Progenitor cell of endocrine pancreas (in vitro differentiated cells): ENCODE data around the gene SLC3A2. TPM values are rescaled to one million over a fixed set of nuclear protein-coding genes. Genes with fewer than 3 reads are reported as not detected.

Experiments used
- DNase-seq: peaks from one replicate; pipeline ENCODE4 v3.0.0; 2021; ENCODE audit warnings: low spot score; ENCODE audit not compliant: unreplicated experiment
- H3K27ac Mint-ChIP-seq: 2 replicates; pipeline ENCODE4 v1.8.0; 2021; ENCODE audit warnings: mild to moderate bottlenecking, moderate library complexity, mixed read lengths
- H3K27me3 Mint-ChIP-seq: 2 replicates; pipeline ENCODE4 v1.8.0; 2021; ENCODE audit warnings: mixed read lengths
- H3K36me3 Mint-ChIP-seq: 2 replicates; pipeline ENCODE4 v1.8.0; 2022; ENCODE audit warnings: mixed read lengths; ENCODE audit not compliant: insufficient read depth
- H3K4me1 Mint-ChIP-seq: 2 replicates; pipeline ENCODE4 v1.8.0; 2021; ENCODE audit warnings: low read depth, mixed read lengths
- H3K4me3 Mint-ChIP-seq: 2 replicates; pipeline ENCODE4 v1.8.0; 2021; ENCODE audit warnings: low read depth, mild to moderate bottlenecking, moderate library complexity, mixed read lengths
- H3K9me3 Mint-ChIP-seq: 2 replicates; pipeline ENCODE4 v1.8.0; 2021; ENCODE audit warnings: low read depth, mixed read lengths
- total RNA-seq: library from RNA; stranded (reverse); gene quantifications from 2 replicates; pipeline ENCODE4 v1.2.1, GENCODE V29; 2021
- TF ChIP-seq, protein P1 (sequence below): fragments of 200-600 bp; sonication (generic); IDR thresholded peaks from one replicate; pipeline ENCODE4 v1.5.0; 2021; ENCODE audit warnings: antibody characterized with exemption, mild to moderate bottlenecking; ENCODE audit not compliant: unreplicated experiment

The SLC3A2 gene
- total RNA-seq, 1 donor from 2014 or later, result 140 TPM

DNA sequence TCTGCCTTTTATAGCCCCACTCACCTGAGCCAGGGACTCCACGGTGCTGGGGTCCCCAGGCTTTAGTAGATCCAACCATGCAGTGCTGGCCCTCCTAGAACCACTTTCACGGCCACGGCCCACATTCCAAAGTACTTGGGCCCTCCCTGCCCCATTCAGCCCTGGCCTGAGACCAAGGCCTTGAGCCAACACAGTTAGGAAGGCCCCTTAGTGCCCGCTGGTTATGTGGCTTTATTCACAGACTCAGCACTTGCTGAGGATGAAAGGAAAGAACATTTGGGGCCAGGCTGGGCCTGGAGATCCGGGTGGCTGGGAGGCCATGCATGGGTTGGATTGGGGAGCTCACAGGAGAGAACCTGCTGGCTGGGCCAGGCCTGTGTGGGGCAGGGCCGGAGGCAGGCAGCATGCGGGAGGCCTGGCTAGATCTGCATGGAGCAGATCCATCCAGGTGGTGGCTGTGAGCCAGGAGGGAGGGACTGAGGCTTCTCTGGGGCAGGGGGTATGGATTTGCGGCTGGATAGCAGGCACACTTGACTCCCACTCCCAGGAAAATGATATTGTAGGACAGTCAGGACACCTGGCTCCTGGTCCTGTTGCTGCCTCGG is 27.9 kb downstream of the SLC3A2 start:
- no peak overlapping the region for H3K4me3 Mint-ChIP-seq
- peaks cover 2% of the 10 kb centered on the region for H3K4me1 Mint-ChIP-seq
- H3K27ac Mint-ChIP-seq, result no peak overlapping the region
- no peak for DNase-seq
- no peaks in the 10 kb centered on the region for H3K9me3 Mint-ChIP-seq
- TF ChIP-seq, protein P1, sequence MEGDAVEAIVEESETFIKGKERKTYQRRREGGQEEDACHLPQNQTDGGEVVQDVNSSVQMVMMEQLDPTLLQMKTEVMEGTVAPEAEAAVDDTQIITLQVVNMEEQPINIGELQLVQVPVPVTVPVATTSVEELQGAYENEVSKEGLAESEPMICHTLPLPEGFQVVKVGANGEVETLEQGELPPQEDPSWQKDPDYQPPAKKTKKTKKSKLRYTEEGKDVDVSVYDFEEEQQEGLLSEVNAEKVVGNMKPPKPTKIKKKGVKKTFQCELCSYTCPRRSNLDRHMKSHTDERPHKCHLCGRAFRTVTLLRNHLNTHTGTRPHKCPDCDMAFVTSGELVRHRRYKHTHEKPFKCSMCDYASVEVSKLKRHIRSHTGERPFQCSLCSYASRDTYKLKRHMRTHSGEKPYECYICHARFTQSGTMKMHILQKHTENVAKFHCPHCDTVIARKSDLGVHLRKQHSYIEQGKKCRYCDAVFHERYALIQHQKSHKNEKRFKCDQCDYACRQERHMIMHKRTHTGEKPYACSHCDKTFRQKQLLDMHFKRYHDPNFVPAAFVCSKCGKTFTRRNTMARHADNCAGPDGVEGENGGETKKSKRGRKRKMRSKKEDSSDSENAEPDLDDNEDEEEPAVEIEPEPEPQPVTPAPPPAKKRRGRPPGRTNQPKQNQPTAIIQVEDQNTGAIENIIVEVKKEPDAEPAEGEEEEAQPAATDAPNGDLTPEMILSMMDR, result no peak
- no peaks in the 10 kb centered on the region for H3K36me3 Mint-ChIP-seq
- peaks cover 20% of the 10 kb centered on the region for H3K27me3 Mint-ChIP-seq

DNA sequence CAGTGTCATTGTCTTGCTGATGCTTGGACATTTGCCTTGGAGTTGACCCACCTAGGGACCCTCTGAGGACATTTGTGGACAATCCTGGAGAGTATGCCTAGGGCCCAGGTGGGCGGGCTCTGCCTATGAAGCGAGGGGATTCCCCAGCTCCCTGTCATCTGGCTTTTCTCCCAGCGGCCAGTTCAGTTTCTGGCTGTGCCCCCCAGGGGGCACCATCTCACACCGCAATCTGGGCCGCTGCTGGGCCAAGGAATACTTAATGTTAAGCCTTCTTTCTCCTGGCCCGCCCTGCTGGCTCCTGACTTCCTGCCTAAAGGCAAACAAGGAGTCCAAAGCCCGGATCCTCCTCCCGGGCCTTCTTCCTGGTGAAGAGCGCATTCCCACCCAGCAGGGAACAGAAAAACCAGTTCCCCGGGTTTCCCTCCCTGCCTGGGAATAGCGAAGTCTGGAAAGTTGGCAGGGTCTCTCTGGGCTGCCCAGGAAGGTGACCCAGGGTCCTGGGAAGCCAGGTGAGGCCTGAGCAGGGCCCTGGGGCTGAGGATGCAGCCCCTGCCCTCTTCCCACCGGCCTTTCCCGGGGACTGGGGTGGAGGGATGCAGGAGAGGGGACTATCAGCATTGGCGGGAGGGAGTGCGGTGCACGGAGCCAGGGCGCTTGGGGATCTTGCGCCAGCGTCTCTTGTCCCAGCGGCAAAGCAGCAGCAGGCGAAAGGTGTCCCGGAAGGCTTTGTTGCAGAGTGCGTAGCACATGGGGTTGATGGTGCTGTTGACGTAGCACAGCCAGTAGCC is 28.6 kb downstream of the SLC3A2 start:
- H3K27ac Mint-ChIP-seq, result no peak overlapping the region

DNA sequence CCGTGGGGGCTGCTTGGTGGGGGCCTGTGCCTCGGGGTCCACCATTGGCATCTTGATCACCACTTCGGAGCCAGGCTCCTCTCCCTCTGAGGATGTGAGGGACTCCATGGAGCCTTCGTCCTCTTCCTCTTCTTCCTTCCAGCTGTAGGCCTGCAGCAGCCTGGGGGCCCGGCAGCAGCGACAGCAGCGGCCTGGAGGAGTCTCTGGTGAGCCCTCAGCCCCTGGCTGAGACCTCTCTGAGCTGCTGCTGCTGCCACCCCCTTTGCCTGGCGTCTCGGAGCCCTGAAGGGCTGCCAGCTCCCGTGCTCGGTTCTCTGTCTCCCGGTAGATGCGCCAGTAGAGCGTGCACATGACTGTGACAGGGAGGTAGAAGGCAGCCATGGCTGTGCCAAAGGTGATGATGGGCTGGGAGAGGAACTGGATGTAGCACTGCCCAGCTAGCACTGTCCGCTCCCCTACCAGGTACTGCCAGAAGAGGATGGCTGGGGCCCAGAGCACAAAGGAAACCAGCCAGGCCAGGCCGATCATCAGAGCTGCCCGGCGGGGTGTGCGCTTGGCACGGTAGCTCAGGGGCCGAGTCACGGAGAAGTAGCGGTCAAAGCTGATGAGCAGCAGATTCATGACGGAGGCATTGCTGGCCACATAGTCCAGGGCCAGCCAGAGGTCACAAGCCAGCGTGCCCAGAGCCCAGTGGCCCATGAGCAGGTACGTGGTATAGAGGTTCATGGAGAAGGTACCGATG is 29.6 kb downstream of the SLC3A2 start:
- no peak for DNase-seq
- no peaks in the 10 kb centered on the region for H3K36me3 Mint-ChIP-seq
- H3K4me3 Mint-ChIP-seq, result no peak overlapping the region
- H3K27ac Mint-ChIP-seq, result no peak overlapping the region
- H3K27me3 Mint-ChIP-seq, result peaks cover 16% of the 10 kb centered on the region
- TF ChIP-seq, protein P1, result no peak
- H3K9me3 Mint-ChIP-seq, result no peaks in the 10 kb centered on the region
- H3K4me1 Mint-ChIP-seq, result peaks cover 2% of the 10 kb centered on the region

More for the DNA sequence above, 28.6 kb downstream of the SLC3A2 start:
- no peaks in the 10 kb centered on the region for H3K9me3 Mint-ChIP-seq
- peaks cover 16% of the 10 kb centered on the region for H3K27me3 Mint-ChIP-seq
- peaks cover 2% of the 10 kb centered on the region for H3K4me1 Mint-ChIP-seq
- no peak overlapping the region for H3K4me3 Mint-ChIP-seq
- peak; percentile 49 for DNase-seq
- TF ChIP-seq, protein P1, result peak; percentile 80
- no peaks in the 10 kb centered on the region for H3K36me3 Mint-ChIP-seq

DNA sequence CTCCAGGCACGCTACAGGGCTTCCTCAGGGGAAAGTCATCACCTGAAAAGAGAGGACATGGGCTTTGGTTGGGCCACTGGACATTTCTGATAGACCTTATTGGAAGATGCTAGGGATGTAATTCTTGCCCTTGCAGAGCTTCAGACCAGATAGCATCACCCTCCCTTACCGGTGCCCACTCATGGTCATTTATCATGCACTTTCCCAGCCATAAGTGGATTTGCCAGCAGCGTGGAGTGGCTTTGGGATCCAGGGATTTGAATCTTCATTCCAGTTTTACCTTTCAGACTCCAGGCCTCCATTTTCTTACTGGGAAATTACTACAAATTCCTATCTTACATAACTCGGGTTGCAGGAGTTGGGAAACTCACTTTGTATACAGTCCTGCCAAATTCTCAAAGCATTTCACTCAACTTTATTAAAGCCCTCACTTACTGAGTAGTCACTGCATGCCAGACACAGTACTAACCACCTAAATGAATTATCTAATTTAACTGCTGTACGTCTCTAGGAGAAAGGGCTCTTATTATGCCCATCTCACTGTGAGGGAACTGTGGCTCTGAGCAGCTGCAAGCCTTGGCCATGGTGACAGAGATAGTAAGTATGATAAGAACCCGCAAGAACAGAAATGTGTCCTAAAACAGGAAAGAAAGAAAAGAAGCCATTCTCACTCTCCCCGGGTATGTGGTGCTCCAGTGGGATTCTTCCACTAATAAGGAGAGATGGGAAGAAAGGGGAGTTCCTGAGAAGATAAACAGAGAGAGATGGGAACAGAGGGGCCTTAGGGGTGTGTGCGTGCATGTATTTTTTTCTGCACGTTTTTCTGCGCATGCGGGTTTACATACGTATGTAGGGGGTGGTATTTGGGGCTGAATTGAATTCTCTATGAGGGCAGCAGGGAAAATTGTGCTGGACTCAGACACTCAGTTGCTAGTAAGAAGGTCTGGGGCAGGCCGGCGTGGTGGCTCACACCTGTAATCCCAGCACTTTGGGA is 30.7 kb downstream of the SLC3A2 start:
- Mint-ChIP-seq H3K9me3 (no peaks in the 10 kb centered on the region), H3K4me3 (no peak overlapping the region), H3K27me3 (peaks cover 18% of the 10 kb centered on the region), H3K4me1 (peaks cover 2% of the 10 kb centered on the region), H3K36me3 (no peaks in the 10 kb centered on the region), H3K27ac (no peak overlapping the region)
- DNase-seq, result no peak
- TF ChIP-seq, protein P1, result no peak
